Measurements from ENCODE around the gene POC1B.

Gene POC1B

DNA sequence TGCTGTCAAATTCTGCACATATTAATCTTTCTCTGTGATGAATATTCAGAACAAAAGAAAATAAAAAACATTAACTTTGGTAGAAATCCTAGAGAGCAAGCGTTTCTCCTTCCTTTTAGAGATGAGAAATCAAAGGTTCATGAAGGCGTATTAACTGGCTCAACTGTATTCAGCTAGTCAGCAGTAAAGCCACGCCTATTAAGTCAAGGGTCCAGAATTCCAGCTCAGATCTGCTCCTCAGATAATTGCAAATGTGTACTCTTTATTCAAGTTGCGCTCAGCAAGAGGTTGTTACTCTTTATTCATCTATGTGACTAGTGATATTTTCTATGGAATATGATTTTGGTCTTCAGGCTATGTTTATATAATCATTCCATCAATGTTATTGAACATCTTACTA is 13.1 kb upstream of the POC1B start:
- DNase-seq = no peak

DNA sequence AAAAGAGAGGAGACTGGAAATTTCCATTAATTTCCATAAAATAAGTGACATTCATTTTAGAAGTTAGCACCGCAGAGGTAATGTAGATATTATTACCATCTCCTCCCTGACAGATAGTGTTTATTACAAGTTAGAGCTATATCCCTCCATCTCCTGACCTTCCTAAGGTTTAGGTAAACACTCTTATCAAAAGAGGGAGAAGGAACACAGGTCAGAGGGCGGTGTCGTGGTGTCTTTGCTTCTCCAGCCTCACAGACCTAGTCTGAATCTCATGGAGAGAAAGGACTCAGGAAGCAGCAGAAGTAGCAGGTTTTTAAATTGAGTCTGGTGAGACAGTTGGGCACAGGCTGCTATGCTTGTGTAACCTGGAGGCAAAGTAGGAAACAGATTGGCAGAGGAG is 11.5 kb upstream of the POC1B start:
- no peak for DNase-seq

DNA sequence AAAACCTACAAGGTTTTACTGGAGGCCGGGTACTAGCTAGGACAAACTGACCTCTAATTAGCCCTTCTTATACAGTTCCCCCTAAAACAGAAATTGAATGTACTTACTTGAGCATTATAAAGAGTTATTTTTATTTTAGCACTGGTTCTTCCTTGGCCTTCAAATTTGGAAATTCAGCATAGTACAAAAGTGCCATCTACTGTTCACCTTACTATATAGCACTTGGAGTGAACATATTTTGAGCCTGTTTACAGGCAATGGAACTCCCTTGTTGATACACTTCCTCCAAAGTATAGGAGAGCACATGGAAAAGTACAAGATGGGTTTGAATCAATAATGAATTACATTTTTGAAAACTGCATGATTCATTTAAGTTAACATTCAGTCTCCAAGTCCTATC is 3.9 kb upstream of the POC1B start:
- DNase-seq = peak; percentile 19 to 52

DNA sequence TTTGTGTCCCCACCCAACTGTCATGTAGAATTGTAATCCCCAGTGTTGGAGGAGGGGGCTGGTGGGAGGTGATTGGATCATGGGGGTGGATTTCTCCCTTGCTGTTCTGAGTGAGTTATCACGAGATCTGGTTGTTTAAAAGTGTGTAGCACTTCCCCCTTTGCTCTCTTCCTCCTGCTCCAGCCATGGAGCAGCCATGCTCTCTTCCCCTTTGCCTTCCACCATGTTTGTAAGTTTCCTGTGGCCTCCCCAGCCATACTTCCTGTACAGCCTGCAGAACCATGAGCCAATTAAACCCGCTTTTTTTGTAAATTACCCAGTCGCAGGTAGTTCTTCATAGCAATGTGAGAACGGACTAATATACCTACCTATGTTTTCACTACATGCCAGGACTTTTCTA is 2.6 kb upstream of the POC1B start:
- no peak for DNase-seq

DNA sequence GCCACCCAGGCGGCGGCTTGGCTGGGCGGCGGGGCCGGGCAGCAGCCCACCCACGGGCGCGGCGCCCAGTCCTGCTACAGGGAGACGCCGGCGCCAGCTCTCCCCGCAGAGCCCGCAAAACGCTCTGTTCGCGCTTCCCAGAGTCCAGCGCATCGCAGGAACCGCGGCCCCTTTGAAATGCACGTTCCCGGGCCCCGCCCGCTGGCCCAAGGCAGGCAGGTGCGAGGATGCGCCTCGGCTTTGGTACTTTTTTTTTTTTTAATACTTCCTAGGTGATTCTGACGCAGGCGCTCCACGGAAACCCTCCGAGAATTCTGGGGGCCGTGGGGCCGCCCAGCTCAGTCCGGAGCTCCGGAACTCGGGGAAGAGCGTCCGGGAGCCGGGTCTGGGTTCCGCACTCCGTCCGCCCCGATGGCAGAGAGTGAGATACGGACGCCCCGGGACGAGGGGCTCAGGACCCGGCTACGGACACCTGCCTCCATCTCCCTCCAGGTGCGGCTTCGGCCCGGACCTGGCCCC is 483 bp downstream of the POC1B start:
- peak; percentile 57 to 69 for DNase-seq

DNA sequence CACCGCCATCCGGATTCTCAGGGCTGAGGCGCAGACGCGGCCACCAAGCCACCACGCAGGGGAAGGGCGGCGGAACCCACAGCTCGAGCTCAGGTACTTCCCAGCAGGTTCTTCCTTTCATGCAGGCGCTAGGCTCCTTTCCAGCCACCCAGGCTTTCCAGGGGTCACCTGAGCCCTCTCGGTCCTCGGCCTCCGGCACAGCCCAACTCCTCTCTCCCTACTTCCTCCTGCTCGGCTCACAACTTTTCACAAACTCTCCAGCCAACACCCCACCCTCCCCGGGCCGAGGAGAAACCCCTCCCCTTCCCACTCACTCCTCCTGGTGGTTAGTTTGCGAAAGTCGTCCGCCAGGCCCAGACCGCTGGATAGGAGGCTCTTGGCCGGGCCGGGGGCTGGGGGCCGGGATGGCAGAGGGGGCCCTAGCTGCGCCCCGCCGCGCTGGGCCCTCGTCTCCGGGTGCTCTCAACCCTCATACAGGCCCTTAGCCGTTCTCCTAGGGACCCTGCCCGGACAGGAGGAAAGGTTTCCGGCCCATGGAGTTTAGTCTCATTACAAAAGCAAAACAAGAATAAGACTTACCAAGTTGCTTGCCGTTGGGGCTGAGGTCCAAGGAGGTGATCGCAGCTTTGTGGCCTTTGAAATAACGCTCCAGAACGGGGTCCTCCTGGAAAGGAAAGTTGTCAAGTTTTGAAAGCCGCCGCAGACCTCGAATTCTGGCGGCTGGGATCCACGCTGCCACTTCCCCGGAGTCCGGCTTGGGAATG is 1.1 kb downstream of the POC1B start, which contains the start of gene GALNT4:
Gene GALNT4 (minus strand): TSS at position 256 of the 764 bp plus-strand sequence. CDS start 247 bp downstream, at position 9.
- DNase-seq = peak; percentile 57 to 84

DNA sequence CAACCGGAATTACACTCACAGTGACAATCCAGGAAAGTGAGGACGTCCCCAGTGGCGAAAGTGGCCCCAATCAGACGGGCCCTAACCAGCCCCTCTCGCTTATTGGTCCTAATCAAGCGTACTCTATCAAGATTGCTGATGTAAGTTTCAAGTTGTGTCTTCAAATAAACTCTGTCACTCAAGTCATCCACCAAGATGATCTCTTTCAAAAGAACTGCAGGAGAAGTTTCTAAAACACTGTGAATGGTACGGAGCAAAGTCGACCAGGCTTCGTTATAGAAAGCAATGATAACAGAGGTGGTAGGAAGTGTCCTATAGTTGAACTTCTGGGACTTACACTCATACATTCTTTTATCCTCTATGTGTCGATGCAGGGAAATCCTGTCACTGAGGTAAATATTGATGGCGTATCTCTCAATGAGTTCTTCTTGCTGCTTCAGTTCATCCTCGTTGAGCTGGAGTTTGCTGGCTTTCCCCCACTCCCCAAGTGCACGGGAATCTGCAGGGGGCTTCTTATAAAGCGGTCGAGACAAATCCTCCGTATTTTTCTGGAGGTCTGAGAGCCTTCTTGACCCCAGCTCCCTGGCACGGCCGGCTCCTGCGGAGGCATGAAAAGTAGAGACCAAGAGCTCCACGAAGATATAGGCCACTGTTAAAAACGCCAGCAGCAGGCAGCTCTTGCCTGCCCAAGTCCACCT is 1.9 kb downstream of the POC1B start:
- DNase-seq = no peak

DNA sequence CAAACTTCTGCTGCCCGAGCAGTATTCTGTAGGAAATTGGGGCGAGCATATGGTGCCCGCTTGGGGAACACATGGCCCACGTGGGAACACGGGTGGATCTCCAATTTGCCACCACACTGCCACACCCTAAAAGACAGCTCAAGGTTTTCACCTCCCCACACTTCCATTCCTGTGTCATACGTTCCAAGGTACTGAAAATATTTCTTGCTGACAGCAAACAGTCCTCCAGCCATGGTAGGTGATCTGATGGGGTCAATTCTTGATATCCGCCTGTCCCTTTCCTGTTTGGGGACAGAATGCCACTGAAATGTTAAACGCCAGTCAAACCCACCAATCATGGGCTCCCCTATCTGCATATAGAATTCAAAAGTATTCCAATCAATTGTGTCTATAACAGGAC is 2.5 kb downstream of the POC1B start:
- no peak for DNase-seq

DNA sequence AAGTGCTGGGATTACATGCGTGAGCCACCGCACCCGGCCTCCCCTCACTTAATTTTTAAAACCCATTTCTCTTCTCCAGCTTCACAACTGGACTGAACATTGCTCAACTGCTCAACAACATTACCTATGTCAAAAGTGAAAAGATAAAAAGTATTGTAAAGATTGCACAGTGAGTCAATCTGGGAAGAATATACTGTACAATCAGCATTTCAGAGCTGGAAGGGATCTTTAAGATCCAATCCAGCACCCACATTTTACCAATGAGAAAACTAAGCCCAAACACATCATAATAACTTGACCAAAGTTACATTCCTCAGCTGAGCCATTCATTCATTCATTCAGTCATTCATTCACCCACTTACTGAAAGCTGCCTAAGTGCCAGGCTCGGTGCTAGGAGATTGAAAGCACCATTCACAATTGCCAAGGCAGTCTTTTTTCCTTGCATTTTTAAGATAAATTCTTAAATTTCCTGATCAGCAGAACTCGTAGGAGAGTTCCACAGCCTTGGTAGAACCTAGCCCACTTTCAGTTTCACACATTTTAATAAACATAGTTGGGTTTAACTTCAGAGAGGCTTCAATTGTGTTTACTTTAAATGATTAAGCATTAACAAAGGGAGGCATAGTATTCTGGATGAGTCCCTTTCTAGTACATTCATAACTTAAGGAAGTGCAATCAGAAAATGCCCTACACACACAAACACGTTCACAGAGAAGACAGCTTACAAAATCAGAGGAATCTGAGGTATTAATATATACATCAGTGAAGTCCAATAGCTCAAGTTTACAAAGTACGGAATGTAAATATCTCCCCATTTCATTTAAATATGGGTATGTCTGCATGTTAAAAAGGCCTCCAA is 4.3 kb downstream of the POC1B start:
- DNase-seq = no peak

DNA sequence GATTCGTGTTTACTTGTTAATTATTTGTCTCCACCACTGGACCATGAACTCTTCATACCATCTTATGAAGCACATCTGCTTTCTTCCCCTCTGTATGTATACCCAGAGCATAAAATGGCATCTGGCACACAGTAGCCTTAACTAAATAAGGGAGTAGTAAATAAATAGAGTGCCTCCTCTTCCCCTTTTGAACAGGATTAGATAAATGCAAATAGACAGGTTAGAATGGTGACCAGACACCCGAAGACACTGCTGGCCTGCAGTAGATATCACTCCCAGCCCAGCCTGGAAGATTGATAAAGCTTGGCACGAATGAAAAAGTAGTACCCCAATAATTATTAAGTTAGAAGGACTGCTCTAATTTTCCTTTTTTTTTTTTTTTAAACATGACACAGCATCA is 8.1 kb downstream of the POC1B start:
- DNase-seq = no peak

DNA sequence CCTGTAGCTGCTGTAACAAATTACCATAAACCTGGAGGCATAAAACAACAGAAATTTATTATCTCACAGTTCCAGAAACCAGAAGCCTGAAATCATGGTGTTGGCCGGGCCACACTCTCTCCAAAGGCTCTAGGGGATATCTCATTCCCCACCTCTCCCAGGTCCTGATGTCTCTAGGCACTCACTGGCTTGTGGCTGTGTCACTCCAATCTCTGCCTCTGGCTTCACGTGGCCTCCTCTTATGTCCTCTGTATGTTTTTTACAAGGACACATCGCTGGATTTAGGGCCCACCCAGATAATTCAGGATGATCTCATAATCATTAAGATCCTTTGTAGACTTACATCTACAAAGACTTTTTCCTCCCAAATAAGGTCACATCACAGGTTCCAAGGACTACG is 9.2 kb downstream of the POC1B start:
- no peak for DNase-seq

DNA sequence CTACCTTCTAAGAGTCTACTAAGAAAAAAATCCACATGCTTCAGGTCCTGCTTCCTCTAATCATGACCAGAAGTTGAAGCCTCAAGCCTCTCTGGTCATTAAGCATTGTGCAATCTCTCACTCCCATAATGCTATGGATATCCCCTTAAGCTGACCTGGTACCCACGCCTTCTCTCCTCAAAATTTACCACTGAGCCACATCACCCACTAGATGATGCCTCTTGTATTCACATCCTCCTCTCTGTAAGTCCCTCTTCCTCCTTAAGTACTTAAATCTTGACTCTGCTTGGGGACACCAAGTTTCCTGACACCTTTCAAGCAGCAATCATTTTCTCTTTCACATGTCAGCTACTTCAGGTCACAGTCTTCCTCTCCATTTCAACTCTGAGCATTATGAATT is 11.1 kb downstream of the POC1B start:
- DNase-seq = no peak

DNA sequence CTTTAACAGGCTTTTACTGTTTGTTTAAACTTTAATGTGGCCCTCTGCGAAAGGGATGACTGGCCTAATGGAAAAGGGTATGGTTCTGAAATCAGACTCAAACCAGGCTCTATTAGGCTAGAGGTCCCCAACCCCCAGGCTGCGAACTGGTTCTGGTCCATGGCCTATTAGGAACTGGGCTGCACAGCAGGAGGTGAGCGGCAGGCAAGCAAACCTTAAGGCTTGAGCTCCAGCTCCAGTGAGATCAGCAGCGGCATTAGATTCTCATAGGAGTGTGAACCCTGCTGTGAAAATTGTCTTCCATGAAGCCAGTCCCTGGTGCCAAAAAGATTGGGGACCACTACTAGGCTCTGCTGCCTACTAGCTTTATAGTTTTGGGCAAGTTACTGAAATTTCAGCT is 12.3 kb downstream of the POC1B start:
- no peak for DNase-seq

DNA sequence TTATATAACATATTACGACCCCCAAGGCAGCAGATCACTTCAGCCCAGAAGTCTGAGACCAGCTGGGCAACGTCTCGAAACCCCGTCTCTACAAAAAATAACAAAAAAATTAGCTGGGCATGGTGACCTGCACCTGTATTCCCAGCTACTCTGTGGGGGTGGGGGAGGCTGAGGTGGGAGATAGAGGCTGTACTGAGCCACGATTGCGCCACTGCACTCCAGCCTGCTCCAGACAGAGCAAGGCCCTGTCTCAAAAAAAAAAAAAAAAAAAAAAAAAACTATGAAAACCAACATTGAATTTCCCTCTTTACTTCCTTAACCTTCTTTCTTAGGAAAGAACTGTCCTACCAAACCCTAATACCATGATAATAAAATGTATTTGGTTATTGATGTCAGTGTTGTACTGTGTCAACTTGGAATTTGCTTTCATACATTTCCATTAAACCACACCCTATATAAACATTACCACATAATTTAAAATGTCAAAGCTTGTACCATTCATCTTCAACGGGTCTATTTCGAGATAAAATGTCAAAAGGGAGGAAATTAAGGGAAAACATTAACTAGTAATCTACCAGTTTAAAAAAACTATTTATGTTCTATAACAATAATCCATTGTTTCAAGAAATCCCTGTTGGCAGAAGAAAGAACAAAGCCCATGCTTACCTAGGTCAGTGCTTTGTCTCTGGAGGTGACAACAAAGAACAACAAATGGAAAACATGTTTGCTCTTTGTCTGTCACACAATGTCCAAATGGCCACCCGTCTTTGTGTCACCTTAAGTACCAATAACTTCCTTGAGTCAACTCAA is 18.6 kb downstream of the POC1B start:
- DNase-seq = peak; percentile 47 to 58

DNA sequence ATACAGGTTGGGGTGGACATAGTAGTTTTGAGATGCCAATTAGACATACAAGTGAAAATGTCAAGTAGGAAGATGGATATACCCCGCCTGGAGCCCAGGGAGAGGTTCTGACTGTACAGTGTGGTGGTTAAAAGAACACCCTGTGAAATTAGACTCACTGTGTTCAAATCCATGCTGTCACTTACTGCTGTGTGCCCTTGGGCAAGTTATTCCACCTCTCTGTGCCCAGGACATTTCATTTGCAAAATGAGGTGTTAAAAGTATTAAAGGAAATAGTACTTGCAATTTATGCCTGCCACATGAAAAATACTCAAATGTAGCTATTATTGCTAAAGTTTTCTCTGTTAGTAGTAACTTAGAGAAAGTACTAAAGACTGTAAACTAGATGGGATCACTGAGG is 19.8 kb downstream of the POC1B start:
- no peak for DNase-seq

DNA sequence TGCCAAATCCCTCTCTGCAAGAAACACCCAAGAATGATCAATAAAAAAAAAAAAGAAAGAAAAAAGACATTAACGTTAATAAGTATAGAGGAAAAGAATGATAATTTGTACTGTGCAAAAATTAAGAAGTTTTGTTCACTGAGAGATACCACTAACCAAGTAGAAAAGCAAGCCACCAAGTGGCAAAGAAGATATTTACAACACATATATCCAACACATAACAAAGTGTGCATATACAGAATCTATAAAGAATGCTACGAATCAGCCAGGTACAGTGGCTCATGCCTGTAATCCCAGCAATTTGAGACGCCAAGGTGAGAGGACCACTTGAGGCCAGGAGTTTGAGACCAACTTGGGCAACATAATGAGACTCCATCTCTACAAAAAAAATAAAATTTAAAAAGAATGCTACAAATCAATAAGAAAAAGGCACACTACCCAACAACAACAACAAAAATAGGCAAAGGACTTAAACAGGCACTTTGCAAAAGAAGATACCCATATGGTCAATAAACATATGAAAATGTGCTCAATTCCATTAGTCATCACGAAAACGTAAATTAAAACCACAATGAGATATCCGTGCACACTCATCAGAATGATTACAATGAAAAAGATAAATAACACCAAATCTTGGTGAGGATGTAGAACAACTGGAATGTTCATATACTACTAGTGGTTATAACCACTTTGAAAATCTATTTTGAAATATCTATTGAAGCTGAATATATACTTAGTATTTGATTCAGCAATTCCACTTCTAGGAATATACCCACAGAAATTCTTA is 21.1 kb downstream of the POC1B start:
- no peak for DNase-seq

DNA sequence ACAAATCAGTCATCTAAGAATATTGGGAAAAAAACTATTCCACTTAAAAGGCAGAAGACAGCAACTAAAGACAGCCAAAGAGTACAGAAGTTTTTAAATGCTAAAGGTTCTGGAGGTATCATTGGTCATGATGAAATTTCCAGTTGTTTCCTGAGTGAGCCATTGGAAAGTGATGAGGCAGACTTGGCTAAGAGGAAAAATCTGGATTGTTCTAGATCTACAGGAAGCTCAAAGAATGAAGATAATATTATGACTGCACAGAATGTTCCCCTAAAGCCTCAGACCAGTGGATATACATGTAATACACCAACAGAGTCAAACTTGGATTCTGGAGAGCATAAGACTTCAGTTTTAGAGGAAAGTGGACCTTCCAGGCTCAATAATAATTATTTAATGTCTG is 24.1 kb downstream of the POC1B start:
- DNase-seq = no peak

DNA sequence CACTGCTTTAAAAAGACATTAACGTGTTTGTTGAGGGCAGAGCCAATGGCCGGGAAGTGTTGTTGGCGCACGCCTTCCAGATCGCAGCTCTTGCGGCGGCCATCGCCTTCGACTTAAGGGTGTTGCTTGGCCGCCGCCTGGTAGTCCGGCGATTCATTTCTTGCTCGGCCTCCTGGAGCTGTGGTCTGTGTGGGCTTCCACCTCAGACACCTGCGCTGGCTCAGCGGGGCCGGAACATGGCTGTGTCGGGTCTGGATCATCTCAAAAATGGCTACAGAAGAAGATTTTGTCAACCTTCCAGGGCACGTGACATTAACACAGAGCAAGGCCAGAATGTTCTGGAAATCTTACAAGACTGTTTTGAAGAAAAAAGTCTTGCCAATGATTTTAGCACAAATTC is 26.0 kb downstream of the POC1B start:
- DNase-seq = no peak

DNA sequence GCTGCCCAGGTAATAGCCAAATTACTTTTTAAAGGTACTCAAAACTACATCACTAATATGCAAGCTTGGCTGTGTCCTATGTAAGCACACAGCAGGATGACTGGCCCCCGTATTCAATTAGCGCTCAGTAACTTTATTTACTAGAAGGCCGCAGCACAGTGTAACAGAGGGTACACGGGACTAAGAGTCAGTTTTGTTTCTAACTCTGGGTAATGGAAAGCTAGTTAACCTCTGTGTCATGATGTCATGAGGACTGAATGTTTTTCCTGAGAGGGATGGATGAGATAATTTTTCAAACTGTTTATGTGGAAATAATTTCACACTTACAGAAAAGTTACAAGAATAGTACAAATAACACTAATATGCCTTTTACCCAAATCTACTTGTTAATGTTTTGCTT is 28.4 kb downstream of the POC1B start:
- DNase-seq = peak in 1 of 2 experiments; percentile 29

DNA sequence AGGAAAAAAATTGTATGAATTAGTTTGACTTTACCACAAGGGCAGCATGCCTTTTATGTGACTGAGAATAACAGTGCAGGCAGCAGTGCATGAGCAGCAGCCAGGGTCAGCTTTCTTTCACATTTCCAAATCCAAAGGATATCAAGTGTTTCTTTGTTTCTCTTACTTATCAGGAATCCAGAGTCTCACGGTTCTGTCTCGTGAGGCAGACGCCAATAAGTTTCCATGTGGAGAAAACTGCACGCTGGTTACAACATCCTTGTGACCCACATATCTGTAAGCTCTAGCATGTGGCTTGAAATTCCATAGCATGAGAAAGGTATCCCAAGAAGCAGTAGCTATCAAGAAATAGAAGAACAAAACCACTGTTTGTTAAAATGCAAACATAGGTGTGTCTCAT is 28.8 kb downstream of the POC1B start:
- DNase-seq = no peak

DNA sequence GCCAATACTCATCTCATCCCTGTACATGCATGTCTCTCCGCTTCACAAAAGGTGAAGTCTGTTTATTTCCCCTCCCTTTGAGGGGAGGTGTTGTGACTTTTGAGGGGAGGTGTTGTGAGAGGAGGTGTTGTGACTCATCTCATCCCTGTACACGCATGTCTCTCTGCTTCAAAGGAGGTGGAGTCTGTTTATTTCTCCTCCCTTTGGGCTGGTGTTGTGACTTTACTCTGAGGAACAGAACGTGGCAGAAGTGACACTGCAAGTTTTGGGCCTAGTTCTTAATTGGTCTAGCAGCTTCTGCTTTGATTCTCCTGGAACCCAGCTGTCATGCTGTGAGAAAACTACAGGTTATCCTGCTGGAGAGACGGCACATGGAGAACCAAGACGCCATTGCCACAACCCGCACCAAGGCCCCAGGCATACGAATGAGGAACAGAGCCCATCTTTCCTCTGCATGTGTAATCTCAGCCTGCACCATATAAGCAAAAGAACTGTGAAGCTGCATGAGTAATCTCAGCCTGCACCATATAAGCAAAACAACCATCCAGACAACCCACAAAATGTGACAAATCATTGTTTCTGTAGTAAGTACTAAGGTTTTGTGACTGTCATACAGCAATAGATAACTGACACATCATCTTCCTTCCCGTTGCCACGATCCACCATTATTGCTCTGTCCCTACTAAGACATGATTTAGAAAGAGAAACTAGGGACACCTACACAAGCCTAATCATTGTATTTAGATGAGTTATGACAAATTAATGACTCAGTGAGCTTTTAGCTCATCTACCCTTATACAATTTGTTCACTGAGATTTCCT is 31.2 kb downstream of the POC1B start:
- DNase-seq = no peak
